Measurements from ENCODE around the gene ANAPC7.
A peak's percentile ranks its signal among the peaks of the same experiment; 100 is the strongest.

The ANAPC7 gene

DNA sequence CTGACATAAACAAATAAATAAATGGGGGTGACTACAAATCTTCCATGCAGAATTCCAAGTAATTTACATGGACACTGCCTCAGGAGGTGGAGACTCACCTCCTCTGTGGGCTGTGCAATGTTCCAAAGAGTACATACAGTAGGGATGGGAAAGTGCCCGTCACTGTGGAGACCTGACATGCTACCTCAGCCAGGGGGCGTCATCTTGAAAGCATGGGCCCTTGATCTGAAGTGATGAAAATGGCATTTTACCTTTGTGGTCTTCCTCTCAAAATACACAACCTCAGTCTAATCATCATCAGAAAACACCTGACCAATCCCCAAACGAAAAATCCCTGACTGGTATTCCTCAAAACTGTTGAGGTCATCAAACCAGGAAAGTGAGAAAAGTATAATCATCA is 48.4 kb downstream of the ANAPC7 start:
- ChIA-PET POLR2A (no interaction called here), CTCF (interaction anchor here (1.2 to 1.9 kb wide), 3 partner anchors 11 to 76 kb away, joined by 3 to 6 read pairs (median 5); no protein-coding TSS in a partner anchor)
- TF ChIP-seq, protein P1, sequence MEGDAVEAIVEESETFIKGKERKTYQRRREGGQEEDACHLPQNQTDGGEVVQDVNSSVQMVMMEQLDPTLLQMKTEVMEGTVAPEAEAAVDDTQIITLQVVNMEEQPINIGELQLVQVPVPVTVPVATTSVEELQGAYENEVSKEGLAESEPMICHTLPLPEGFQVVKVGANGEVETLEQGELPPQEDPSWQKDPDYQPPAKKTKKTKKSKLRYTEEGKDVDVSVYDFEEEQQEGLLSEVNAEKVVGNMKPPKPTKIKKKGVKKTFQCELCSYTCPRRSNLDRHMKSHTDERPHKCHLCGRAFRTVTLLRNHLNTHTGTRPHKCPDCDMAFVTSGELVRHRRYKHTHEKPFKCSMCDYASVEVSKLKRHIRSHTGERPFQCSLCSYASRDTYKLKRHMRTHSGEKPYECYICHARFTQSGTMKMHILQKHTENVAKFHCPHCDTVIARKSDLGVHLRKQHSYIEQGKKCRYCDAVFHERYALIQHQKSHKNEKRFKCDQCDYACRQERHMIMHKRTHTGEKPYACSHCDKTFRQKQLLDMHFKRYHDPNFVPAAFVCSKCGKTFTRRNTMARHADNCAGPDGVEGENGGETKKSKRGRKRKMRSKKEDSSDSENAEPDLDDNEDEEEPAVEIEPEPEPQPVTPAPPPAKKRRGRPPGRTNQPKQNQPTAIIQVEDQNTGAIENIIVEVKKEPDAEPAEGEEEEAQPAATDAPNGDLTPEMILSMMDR (IDR thresholded peaks at IDR 0.05; ENCODE audit: insufficient read depth, low read length, missing control alignments), result peak; percentile 31
- H3K4me3 ChIP-seq (ENCODE audit: low read depth, low read length), result no peak overlapping the region
- no peak for DNase-seq (ENCODE audit: low read depth, low spot score)

- POLR2A ChIA-PET, result interaction anchor here (0.7 kb wide), 1 partner anchor 255 kb away, joined by 4 read pairs; no protein-coding TSS in a partner anchor
- no peak for DNase-seq (ENCODE audit: low read depth, low spot score)
- TF ChIP-seq, protein P1 (IDR thresholded peaks at IDR 0.05; ENCODE audit: insufficient read depth, low read length, missing control alignments), result no peak
- H3K4me3 ChIP-seq (ENCODE audit: low read depth, low read length), result no peak overlapping the region
- CTCF ChIA-PET, result interaction anchor here (0.6 to 1.9 kb wide), 6 partner anchors 9 to 291 kb away, joined by 3 to 6 read pairs (median 4); no protein-coding TSS in a partner anchor
These were observed 49.2 kb downstream of the ANAPC7 start for GRCh38 chr12:110354172-110354780.

DNA sequence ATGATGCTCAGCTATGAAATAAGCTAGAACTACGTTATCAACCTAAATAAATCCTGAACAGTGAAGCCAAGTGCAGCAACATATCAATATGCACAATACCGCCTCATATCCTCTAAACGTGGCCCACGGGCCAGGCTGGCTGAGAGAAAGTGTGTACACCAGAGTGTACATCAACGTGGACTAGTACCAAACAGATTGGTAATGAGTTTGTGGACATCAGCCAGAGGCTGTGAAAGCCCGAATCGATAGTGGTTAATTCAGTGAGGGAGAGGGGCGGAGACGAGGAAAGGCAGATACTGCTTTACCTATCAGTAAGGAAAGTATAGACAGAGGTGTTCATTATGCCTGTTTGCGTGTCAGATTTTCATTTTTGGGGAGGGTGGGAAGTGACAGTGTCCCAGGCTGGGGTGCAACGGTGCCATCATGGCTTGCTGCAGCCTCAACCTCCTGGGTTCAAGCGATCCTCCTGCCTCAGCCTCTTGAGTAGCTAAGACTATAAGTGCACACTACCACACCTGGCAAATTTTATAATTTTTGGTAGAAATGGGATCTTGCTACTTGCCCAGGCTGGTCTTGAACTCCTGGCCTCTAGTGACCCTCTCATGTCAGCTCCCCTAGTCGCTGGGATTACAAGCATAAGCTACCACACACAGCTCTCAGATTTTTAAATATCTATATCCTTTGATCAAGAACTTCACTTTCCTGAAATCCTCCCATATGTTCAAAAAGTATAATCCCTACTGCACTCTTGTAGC is 50.1 kb downstream of the ANAPC7 start:
- ChIA-PET POLR2A (no interaction called here), CTCF (interaction anchor here (0.8 to 1.9 kb wide), 7 partner anchors 8 to 290 kb away, joined by 3 to 6 read pairs (median 4); no protein-coding TSS in a partner anchor)
- TF ChIP-seq, protein P1 (IDR thresholded peaks at IDR 0.05; ENCODE audit: insufficient read depth, low read length, missing control alignments), result no peak
- no peak overlapping the region for H3K4me3 ChIP-seq (ENCODE audit: low read depth, low read length)
- no peak for DNase-seq (ENCODE audit: low read depth, low spot score)

DNA sequence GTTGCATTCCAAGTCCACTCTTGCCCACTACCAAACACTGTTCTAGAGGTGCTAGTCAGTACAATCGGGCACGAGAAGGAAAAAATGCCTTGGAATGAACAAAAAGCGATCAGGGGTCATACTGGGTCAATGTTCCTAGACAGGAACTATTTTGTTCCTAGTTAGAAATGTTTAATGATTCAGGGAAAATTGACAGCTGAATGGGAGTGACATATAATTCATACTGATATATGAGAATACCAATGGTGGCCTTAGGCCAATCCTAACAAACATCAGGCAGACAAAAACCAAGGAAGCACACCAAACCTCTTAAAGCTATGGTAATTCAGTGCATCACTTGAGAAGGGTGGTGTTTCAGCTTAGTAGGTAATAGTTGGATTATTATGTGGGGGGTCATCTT is 51.1 kb downstream of the ANAPC7 start:
- POLR2A ChIA-PET, result interaction anchor here (0.8 kb wide), 1 partner anchor 14 kb away, joined by 3 read pairs; no protein-coding TSS in a partner anchor
- DNase-seq (ENCODE audit: low read depth, low spot score), result no peak
- CTCF ChIA-PET, result interaction anchor here (1.1 to 1.3 kb wide), 2 partner anchors 13 to 252 kb away, joined by 4 to 5 read pairs; no protein-coding TSS in a partner anchor
- no peak overlapping the region for H3K4me3 ChIP-seq (ENCODE audit: low read depth, low read length)
- TF ChIP-seq, protein P1 (IDR thresholded peaks at IDR 0.05; ENCODE audit: insufficient read depth, low read length, missing control alignments), result no peak

DNA sequence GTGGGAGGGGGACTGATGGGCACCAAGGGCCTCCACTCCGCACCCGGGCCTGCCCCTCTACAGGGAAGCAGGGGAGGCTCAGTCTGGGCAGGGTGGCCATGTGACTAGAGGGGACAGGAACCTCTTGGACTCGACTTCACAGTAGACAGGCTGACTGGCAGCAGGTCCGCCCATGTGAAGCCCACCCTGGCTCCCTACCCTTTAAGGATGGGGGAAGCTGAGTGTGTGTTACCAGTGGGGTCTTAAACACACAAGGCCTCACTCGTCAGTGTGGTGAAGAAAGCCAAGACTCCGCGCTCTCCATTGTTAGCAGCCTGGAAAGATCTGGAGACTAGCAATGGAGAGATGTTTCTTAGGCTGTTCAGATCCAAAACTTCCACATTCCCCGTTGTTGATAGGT is 52.4 kb downstream of the ANAPC7 start:
- CTCF ChIA-PET, result interaction anchor here (0.6 to 1.4 kb wide), 2 partner anchors 9 to 80 kb away, joined by 3 to 4 read pairs; no protein-coding TSS in a partner anchor
- POLR2A ChIA-PET, result no interaction called here
- TF ChIP-seq, protein P1 (IDR thresholded peaks at IDR 0.05; ENCODE audit: insufficient read depth, low read length, missing control alignments), result no peak
- H3K4me3 ChIP-seq (ENCODE audit: low read depth, low read length), result no peak overlapping the region
- no peak for DNase-seq (ENCODE audit: low read depth, low spot score)

All from AG04449 (cell line).